Astrocyte (in vitro differentiated cells and primary cell): Measurements from ENCODE around the gene ARF5. TPM values are rescaled to one million over a fixed set of nuclear protein-coding genes. Genes with fewer than 3 reads are reported as not detected.

Source experiments
- DNase-seq: peaks from one replicate; pipeline ENCODE4 v3.0.0-alpha.2; 2010; ENCODE audit warnings: low read depth
- FAIRE-seq: peaks from 2 replicates; lab custom pipeline; 2011; peaks lifted over from hg19 to GRCh38; lab: Jason Lieb, UNC
- H2AFZ ChIP-seq: 2 replicates; pipeline ENCODE4 v1.6.0; 2012; ENCODE audit warnings: low read depth, low read length, inconsistent platforms
- H3K27ac ChIP-seq: 2 replicates; pipeline ENCODE4 v1.5.1; 2011; ENCODE audit warnings: low read depth, low read length, inconsistent platforms
- H3K27me3 ChIP-seq: 2 replicates; pipeline ENCODE4 v1.6.0; 2011; ENCODE audit warnings: low read length, inconsistent platforms; ENCODE audit not compliant: insufficient read depth
- H3K36me3 ChIP-seq: 2 replicates; pipeline ENCODE4 v1.5.1; 2011; ENCODE audit warnings: low read length, inconsistent platforms; ENCODE audit not compliant: insufficient read depth
- H3K4me1 ChIP-seq: 2 replicates; pipeline ENCODE4 v1.5.1; 2011; ENCODE audit warnings: low read length, inconsistent platforms; ENCODE audit not compliant: insufficient read depth
- H3K4me2 ChIP-seq: 2 replicates; pipeline ENCODE4 v1.6.0; 2012; ENCODE audit warnings: low read length, inconsistent platforms
- H3K4me3 ChIP-seq: 2 replicates; pipeline ENCODE4 v1.5.1; 2011; ENCODE audit warnings: low read depth, mild to moderate bottlenecking, low read length, inconsistent platforms; ENCODE audit not compliant: insufficient read depth
- H3K79me2 ChIP-seq: 2 replicates; pipeline ENCODE4 v1.6.0; 2012; ENCODE audit warnings: mild to moderate bottlenecking, low read length, inconsistent platforms; ENCODE audit not compliant: insufficient read depth
- H3K9ac ChIP-seq: 2 replicates; pipeline ENCODE4 v1.6.0; 2012; ENCODE audit warnings: mild to moderate bottlenecking, low read length, inconsistent platforms
- H3K9me3 ChIP-seq: 2 replicates; pipeline ENCODE4 v1.5.1; 2012; ENCODE audit warnings: low read depth, mild to moderate bottlenecking, low read length, inconsistent platforms; ENCODE audit not compliant: insufficient read depth
- H4K20me1 ChIP-seq: 2 replicates; pipeline ENCODE4 v1.6.0; 2012; ENCODE audit warnings: low read length, inconsistent platforms; ENCODE audit not compliant: insufficient read depth
- H3K27ac Mint-ChIP-seq: one replicate; pipeline ENCODE4 v1.8.0; 2021; ENCODE audit warnings: mild to moderate bottlenecking, mixed read lengths; ENCODE audit not compliant: unreplicated experiment
- H3K27me3 Mint-ChIP-seq: one replicate; pipeline ENCODE4 v1.8.0; 2021; ENCODE audit warnings: low read depth, mixed read lengths; ENCODE audit not compliant: unreplicated experiment
- H3K36me3 Mint-ChIP-seq: one replicate; pipeline ENCODE4 v1.8.0; 2021; ENCODE audit warnings: low read depth, mixed read lengths; ENCODE audit not compliant: unreplicated experiment
- H3K4me1 Mint-ChIP-seq: one replicate; pipeline ENCODE4 v1.8.0; 2021; ENCODE audit warnings: low read depth, mixed read lengths; ENCODE audit not compliant: unreplicated experiment
- H3K4me3 Mint-ChIP-seq: one replicate; pipeline ENCODE4 v1.8.0; 2021; ENCODE audit warnings: mild to moderate bottlenecking, moderate library complexity, mixed read lengths; ENCODE audit not compliant: unreplicated experiment
- H3K9me3 Mint-ChIP-seq: one replicate; pipeline ENCODE4 v1.8.0; 2021; ENCODE audit warnings: mild to moderate bottlenecking, mixed read lengths; ENCODE audit not compliant: unreplicated experiment
- CTCF ChIP-seq: IDR thresholded peaks from 2 replicates; pipeline ENCODE4 v1.5.1; 2011; ENCODE audit warnings: low read depth, mild to moderate bottlenecking, inconsistent platforms, low read length, moderate library complexity; ENCODE audit not compliant: insufficient read depth
- EZH2 ChIP-seq: IDR thresholded peaks from 2 replicates; pipeline ENCODE4 v1.6.1; 2012; ENCODE audit warnings: mild to moderate bottlenecking, low read length, inconsistent platforms; ENCODE audit not compliant: insufficient read depth
- total RNA-seq: library from RNA; stranded (reverse); gene quantifications from 2 replicates; pipeline ENCODE4 v1.2.1, GENCODE V29; 2021

ARF5 gene
- total RNA-seq, 1 donor from 2014 or later: 111 TPM

DNA sequence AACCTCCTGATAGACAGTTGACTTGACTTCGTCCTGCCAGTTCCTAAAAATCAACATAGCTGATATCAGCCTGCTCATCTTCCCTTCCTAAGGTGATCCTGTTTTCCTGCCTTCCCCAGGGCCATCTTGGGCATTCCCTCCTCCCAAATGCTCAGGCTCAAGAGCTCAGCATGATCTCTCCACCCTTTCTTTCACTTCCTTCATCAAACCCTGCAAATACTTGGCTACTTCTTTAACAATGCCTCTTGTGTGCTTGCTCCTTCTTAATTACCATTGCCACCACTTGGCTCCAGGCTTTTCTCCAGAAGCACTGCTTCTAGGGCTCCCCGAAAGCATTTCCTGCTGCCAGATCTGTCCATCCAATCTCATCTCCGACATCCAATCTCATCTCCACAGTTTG lies 12.7 kb downstream of the ARF5 start:
- peaks cover 3% of the 10 kb centered on the region for H3K27me3 ChIP-seq
- no peak overlapping the region for H3K27ac ChIP-seq
- H3K36me3 ChIP-seq: no peaks in the 10 kb centered on the region
- no peaks in the 10 kb centered on the region for H3K9me3 ChIP-seq
- DNase-seq (no peak), FAIRE-seq (no peak)
- H3K9me3 Mint-ChIP-seq: peaks cover 8% of the 10 kb centered on the region
- H3K9ac ChIP-seq: no peak overlapping the region
- H3K36me3 Mint-ChIP-seq: no peaks in the 10 kb centered on the region
- H2AFZ ChIP-seq: no peak overlapping the region
- H3K4me3 Mint-ChIP-seq: no peak overlapping the region
- peaks cover 5% of the 10 kb centered on the region for H3K27me3 Mint-ChIP-seq
- no peak overlapping the region for H3K4me3 ChIP-seq
- TF ChIP-seq CTCF (no peak), EZH2 (no peak)
- no peaks in the 10 kb centered on the region for H4K20me1 ChIP-seq
- no peaks in the 10 kb centered on the region for H3K4me1 Mint-ChIP-seq
- H3K4me2 ChIP-seq: no peak overlapping the region
- no peak overlapping the region for H3K27ac Mint-ChIP-seq
- H3K4me1 ChIP-seq: no peaks in the 10 kb centered on the region
- no peaks in the 10 kb centered on the region for H3K79me2 ChIP-seq

DNA sequence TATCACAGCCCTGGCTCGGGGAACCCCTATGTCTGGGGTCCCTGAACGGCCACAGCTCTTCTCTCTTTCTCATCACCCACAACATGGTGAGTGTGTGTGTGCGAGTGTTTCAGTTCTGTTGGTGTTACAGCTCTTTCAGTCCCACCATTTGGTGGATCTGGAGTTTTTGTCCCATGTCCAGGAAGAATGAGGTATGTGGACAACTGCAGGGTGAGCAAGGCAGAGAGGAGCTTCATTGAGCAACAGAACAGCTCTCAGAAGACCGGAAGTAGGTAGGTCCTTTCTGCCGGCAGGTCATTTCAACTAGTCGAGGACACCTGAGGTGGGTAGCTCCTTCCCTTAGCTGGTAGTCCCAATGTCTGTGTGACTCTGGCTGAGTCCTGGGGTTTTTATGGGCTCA lies 20.2 kb downstream of the ARF5 start:
- no peak overlapping the region for H3K9ac ChIP-seq
- Mint-ChIP-seq H3K9me3 (peaks cover 13% of the 10 kb centered on the region), H3K36me3 (no peaks in the 10 kb centered on the region), H3K4me1 (no peaks in the 10 kb centered on the region), H3K27ac (no peak overlapping the region), H3K27me3 (peaks cover 13% of the 10 kb centered on the region), H3K4me3 (no peak overlapping the region)
- no peaks in the 10 kb centered on the region for H3K27me3 ChIP-seq
- H2AFZ ChIP-seq: no peak overlapping the region
- no peak for FAIRE-seq
- no peak overlapping the region for H3K4me2 ChIP-seq
- DNase-seq: no peak
- TF ChIP-seq EZH2: no peak
- no peak for TF ChIP-seq CTCF
- H3K79me2 ChIP-seq: no peaks in the 10 kb centered on the region
- no peaks in the 10 kb centered on the region for H3K9me3 ChIP-seq
- H3K4me1 ChIP-seq: no peaks in the 10 kb centered on the region
- H4K20me1 ChIP-seq: no peaks in the 10 kb centered on the region
- no peaks in the 10 kb centered on the region for H3K36me3 ChIP-seq
- no peak overlapping the region for H3K27ac ChIP-seq
- H3K4me3 ChIP-seq: no peak overlapping the region

DNA sequence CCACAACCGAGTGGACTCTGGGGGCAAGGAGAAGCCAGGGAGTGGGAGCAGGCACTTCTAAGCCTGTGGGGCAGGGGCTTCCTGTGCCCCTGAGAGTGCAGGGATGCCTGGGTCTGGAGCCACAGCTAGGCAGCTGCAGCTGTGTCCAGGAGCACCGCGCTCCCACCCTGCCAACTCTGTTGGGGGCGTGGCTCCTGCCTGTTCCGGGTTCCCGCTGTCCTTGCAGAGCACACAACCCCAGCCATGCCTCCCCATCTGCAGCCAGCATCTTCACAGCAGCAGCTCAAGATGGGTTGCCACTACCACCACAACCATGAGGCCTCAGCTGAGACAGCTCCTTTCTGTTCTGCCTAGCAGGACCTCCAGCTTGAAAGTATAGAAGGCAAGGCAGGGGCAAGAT lies 21.1 kb downstream of the ARF5 start:
- no peak overlapping the region for H3K27ac ChIP-seq
- Mint-ChIP-seq H3K9me3 (peaks cover 14% of the 10 kb centered on the region), H3K27ac (no peak overlapping the region), H3K4me3 (no peak overlapping the region), H3K4me1 (no peaks in the 10 kb centered on the region), H3K27me3 (peaks cover 22% of the 10 kb centered on the region), H3K36me3 (no peaks in the 10 kb centered on the region)
- no peaks in the 10 kb centered on the region for H4K20me1 ChIP-seq
- H3K9me3 ChIP-seq: no peaks in the 10 kb centered on the region
- DNase-seq: no peak
- no peak overlapping the region for H3K4me2 ChIP-seq
- no peaks in the 10 kb centered on the region for H3K36me3 ChIP-seq
- H3K79me2 ChIP-seq: no peaks in the 10 kb centered on the region
- no peak overlapping the region for H2AFZ ChIP-seq
- no peak overlapping the region for H3K9ac ChIP-seq
- TF ChIP-seq CTCF (no peak), EZH2 (no peak)
- no peak overlapping the region for H3K4me3 ChIP-seq
- no peaks in the 10 kb centered on the region for H3K27me3 ChIP-seq
- no peak for FAIRE-seq
- no peaks in the 10 kb centered on the region for H3K4me1 ChIP-seq
